Measurements from ENCODE around the gene EIF3K. TPM values are rescaled to one million over a fixed set of nuclear protein-coding genes. Genes with fewer than 3 reads are reported as not detected.

Gene EIF3K
- total and polyA plus RNA-seq, 10 of the 15 experiments (the other 5 are each of a cell fraction or from before 2014, with no cell fraction given): 330 to 927 (median 436) TPM

GRCh38 chr19:38678891-38679494 is 60.0 kb downstream of the EIF3K start:
- in situ Hi-C loops (cut with MboI) (no loop called here), intact Hi-C loops (cut with micrococcal nuclease; ENCODE audit: unreplicated experiment) (no loop called here)
- ChIA-PET POLR2A (no interaction called here), SMC1A (ENCODE audit: uncharacterized antibody, unreplicated experiment) (interaction anchor here (1.0 kb wide), 1 partner anchor 15 kb away, joined by 3 read pairs; no protein-coding TSS in a partner anchor), RAD21 (ENCODE audit: unreplicated experiment) (no interaction called here), CTCF (no interaction called here)
- Histone ChIP-seq H3K79me2 (ENCODE audit: control insufficient read depth, insufficient read depth, low read length) (peaks cover 85% of the 10 kb centered on the region), H3K36me3 (ENCODE audit: control insufficient read depth in 2 of 2, insufficient read depth in 2 of 2, low read length in 1 of 2) (peaks cover 0 to 13% of the 10 kb centered on the region in 2 experiments; a peak in 2 of 4 replicates), H3K4me1 (ENCODE audit: control insufficient read depth, insufficient read depth, low read length) (peaks cover 64% of the 10 kb centered on the region), H3K9ac (ENCODE audit: control insufficient read depth, insufficient read depth, low read length) (no peak overlapping the region), H3K4me3 (no peak overlapping the region), H2AFZ (ENCODE audit: control insufficient read depth, low read depth, low read length) (no peak overlapping the region), H3K27me3 (replicated peaks in 1 of 2; ENCODE audit: control insufficient read depth in 2 of 2, insufficient read depth in 2 of 2, low read length in 1 of 2) (no peaks in the 10 kb centered on the region), H3K4me2 (ENCODE audit: control insufficient read depth, insufficient read depth) (no peak overlapping the region), H4K20me1 (ENCODE audit: control insufficient read depth, insufficient read depth) (no peaks in the 10 kb centered on the region; the same call in 1 of the 2 replicates), H3K27ac (ENCODE audit: control insufficient read depth, insufficient read depth) (no peak overlapping the region), H3K9me3 (replicated peaks; ENCODE audit: control insufficient read depth, insufficient read depth, low read length) (no peaks in the 10 kb centered on the region)
- no peak for FAIRE-seq
- TF ChIP-seq PRDM15 (CRISPR knock-in tag; IDR thresholded peaks at IDR 0.05) (no peak), NR2C2 (IDR thresholded peaks at IDR 0.05; ENCODE audit: borderline replicate concordance, control insufficient read depth, insufficient read length, low read depth) (no peak), TCF7 (IDR thresholded peaks at IDR 0.05; ENCODE audit: borderline replicate concordance) (no peak), ASH2L (IDR thresholded peaks at IDR 0.05; ENCODE audit: borderline replicate concordance, low read depth) (no peak), SPI1 (IDR thresholded peaks at IDR 0.05; ENCODE audit: borderline replicate concordance, insufficient read depth, low read depth, low read length) (no peak), CHD2 (IDR thresholded peaks at IDR 0.05; ENCODE audit: borderline replicate concordance, low read depth, low read length) (no peak), CHD1 (IDR thresholded peaks at IDR 0.05; ENCODE audit: low read depth, low read length) (no peak), ZNF217 (IDR thresholded peaks at IDR 0.05) (no peak), ATF7 (IDR thresholded peaks at IDR 0.05; ENCODE audit: low read depth) (no peak), MEF2A (IDR thresholded peaks at IDR 0.05; ENCODE audit: insufficient read depth, low read depth, low read length) (no peak)
- no peak for ATAC-seq
- no peak for DNase-seq (ENCODE audit: low read depth, low spot score)
- 76% methylated on average over 7 of the region's 7 CpGs for WGBS (ENCODE audit: insufficient coverage, insufficient replicate concordance, low lambda C conversion rate, missing lambda C conversion rate)
- BruUV-seq (replicated peaks): no TSS peak

Data from GM12878 (cell line).